ENCODE results near the gene NFIA.

- TF ChIP-seq ZNF148 (tag by site-specific recombination; IDR thresholded peaks at IDR 0.05; ENCODE audit: borderline replicate concordance) (no peak), TSHZ1 (tag by site-specific recombination; IDR thresholded peaks at IDR 0.05; ENCODE audit: borderline replicate concordance) (no peak), PBX3 (CRISPR knock-in tag; IDR thresholded peaks at IDR 0.05) (no peak), ZBTB1 (tag by site-specific recombination; IDR thresholded peaks at IDR 0.05) (no peak), ZNF280D (tag by site-specific recombination; IDR thresholded peaks at IDR 0.05) (no peak), ZNF274 (IDR thresholded peaks at IDR 0.05; ENCODE audit: low read length) (no peak), ZNF274 (tag by site-specific recombination; IDR thresholded peaks at IDR 0.05; ENCODE audit: borderline replicate concordance) (no peak), ZNF660 (tag by site-specific recombination; IDR thresholded peaks at IDR 0.05) (no peak), CTCF (tag by site-specific recombination; IDR thresholded peaks at IDR 0.05) (no peak), BCL6B (tag by site-specific recombination; IDR thresholded peaks at IDR 0.05) (no peak), ZBTB17 (tag by site-specific recombination; IDR thresholded peaks at IDR 0.05) (no peak), ZNF747 (tag by site-specific recombination; IDR thresholded peaks at IDR 0.05) (no peak), ZSCAN5A (tag by site-specific recombination; IDR thresholded peaks at IDR 0.05) (no peak)
Measured at GRCh38 chr1:61469365-61469764, 387.0 kb downstream of the NFIA start.

Measured in HEK293 (cell line).